ENCODE results near the gene RBM15.

DNA sequence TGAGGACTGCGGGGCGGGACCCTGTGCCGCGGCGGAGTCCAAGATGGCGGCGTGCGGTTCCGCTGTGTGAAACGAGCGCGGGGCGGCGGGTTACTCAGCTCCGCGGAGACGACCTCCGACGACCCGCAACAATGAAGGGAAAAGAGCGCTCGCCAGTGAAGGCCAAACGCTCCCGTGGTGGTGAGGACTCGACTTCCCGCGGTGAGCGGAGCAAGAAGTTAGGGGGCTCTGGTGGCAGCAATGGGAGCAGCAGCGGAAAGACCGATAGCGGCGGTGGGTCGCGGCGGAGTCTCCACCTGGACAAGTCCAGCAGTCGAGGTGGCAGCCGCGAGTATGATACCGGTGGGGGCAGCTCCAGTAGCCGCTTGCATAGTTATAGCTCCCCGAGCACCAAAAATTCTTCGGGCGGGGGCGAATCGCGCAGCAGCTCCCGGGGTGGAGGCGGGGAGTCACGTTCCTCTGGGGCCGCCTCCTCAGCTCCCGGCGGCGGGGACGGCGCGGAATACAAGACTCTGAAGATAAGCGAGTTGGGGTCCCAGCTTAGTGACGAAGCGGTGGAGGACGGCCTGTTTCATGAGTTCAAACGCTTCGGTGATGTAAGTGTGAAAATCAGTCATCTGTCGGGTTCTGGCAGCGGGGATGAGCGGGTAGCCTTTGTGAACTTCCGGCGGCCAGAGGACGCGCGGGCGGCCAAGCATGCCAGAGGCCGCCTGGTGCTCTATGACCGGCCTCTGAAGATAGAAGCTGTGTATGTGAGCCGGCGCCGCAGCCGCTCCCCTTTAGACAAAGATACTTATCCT lies 430 bp downstream of the RBM15 start:
- TF ChIP-seq, protein P1, sequence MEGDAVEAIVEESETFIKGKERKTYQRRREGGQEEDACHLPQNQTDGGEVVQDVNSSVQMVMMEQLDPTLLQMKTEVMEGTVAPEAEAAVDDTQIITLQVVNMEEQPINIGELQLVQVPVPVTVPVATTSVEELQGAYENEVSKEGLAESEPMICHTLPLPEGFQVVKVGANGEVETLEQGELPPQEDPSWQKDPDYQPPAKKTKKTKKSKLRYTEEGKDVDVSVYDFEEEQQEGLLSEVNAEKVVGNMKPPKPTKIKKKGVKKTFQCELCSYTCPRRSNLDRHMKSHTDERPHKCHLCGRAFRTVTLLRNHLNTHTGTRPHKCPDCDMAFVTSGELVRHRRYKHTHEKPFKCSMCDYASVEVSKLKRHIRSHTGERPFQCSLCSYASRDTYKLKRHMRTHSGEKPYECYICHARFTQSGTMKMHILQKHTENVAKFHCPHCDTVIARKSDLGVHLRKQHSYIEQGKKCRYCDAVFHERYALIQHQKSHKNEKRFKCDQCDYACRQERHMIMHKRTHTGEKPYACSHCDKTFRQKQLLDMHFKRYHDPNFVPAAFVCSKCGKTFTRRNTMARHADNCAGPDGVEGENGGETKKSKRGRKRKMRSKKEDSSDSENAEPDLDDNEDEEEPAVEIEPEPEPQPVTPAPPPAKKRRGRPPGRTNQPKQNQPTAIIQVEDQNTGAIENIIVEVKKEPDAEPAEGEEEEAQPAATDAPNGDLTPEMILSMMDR (IDR thresholded peaks at IDR 0.05) = peak; percentile 59
- TF ChIP-seq RFX5 (IDR thresholded peaks at IDR 0.05; ENCODE audit: low read length) = no peak
- TF ChIP-seq, protein P2, sequence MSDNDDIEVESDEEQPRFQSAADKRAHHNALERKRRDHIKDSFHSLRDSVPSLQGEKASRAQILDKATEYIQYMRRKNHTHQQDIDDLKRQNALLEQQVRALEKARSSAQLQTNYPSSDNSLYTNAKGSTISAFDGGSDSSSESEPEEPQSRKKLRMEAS (IDR thresholded peaks at IDR 0.05; ENCODE audit: low read depth) = no peak; the same call in none of the 2 replicates
- no peak for TF ChIP-seq RXRA (IDR thresholded peaks at IDR 0.05; ENCODE audit: borderline replicate concordance, low read depth)
- no peak for TF ChIP-seq RCOR1 (IDR thresholded peaks at IDR 0.05; ENCODE audit: low read length)
- TF ChIP-seq, protein P3, sequence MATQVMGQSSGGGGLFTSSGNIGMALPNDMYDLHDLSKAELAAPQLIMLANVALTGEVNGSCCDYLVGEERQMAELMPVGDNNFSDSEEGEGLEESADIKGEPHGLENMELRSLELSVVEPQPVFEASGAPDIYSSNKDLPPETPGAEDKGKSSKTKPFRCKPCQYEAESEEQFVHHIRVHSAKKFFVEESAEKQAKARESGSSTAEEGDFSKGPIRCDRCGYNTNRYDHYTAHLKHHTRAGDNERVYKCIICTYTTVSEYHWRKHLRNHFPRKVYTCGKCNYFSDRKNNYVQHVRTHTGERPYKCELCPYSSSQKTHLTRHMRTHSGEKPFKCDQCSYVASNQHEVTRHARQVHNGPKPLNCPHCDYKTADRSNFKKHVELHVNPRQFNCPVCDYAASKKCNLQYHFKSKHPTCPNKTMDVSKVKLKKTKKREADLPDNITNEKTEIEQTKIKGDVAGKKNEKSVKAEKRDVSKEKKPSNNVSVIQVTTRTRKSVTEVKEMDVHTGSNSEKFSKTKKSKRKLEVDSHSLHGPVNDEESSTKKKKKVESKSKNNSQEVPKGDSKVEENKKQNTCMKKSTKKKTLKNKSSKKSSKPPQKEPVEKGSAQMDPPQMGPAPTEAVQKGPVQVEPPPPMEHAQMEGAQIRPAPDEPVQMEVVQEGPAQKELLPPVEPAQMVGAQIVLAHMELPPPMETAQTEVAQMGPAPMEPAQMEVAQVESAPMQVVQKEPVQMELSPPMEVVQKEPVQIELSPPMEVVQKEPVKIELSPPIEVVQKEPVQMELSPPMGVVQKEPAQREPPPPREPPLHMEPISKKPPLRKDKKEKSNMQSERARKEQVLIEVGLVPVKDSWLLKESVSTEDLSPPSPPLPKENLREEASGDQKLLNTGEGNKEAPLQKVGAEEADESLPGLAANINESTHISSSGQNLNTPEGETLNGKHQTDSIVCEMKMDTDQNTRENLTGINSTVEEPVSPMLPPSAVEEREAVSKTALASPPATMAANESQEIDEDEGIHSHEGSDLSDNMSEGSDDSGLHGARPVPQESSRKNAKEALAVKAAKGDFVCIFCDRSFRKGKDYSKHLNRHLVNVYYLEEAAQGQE (IDR thresholded peaks at IDR 0.05; ENCODE audit: low read depth, low read length) = 0 out of 2 replicates have a peak, but pooled peaks have one; percentile 24
- TF ChIP-seq FOSL2 (IDR thresholded peaks at IDR 0.05; ENCODE audit: borderline replicate concordance, low read depth) = no peak
- no peak for TF ChIP-seq SMC3 (IDR thresholded peaks at IDR 0.05; ENCODE audit: low read depth, low read length)
- TF ChIP-seq TAF1 (IDR thresholded peaks at IDR 0.05; ENCODE audit: borderline replicate concordance, low read depth, low read length) = peak; percentile 97
- TF ChIP-seq, protein P4, sequence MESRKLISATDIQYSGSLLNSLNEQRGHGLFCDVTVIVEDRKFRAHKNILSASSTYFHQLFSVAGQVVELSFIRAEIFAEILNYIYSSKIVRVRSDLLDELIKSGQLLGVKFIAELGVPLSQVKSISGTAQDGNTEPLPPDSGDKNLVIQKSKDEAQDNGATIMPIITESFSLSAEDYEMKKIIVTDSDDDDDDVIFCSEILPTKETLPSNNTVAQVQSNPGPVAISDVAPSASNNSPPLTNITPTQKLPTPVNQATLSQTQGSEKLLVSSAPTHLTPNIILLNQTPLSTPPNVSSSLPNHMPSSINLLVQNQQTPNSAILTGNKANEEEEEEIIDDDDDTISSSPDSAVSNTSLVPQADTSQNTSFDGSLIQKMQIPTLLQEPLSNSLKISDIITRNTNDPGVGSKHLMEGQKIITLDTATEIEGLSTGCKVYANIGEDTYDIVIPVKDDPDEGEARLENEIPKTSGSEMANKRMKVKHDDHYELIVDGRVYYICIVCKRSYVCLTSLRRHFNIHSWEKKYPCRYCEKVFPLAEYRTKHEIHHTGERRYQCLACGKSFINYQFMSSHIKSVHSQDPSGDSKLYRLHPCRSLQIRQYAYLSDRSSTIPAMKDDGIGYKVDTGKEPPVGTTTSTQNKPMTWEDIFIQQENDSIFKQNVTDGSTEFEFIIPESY (IDR thresholded peaks at IDR 0.05; ENCODE audit: borderline replicate concordance, low read depth) = no peak
- TF ChIP-seq, protein P5, sequence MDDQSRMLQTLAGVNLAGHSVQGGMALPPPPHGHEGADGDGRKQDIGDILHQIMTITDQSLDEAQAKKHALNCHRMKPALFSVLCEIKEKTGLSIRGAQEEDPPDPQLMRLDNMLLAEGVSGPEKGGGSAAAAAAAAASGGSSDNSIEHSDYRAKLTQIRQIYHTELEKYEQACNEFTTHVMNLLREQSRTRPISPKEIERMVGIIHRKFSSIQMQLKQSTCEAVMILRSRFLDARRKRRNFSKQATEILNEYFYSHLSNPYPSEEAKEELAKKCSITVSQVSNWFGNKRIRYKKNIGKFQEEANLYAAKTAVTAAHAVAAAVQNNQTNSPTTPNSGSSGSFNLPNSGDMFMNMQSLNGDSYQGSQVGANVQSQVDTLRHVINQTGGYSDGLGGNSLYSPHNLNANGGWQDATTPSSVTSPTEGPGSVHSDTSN (IDR thresholded peaks at IDR 0.05) = no peak
- no peak for TF ChIP-seq NFIC (IDR thresholded peaks at IDR 0.05; ENCODE audit: borderline replicate concordance)

Measured in SK-N-SH (cell line).